Mesendoderm (in vitro differentiated cells): ENCODE measurements around the gene AKAP8.
"Not testable (repeated sequence)": the region's sequence is repeated elsewhere in the genome, so short reads cannot be mapped to it uniquely, and the experiment has no call there.

ENCODE experiments used
- DNase-seq: peaks from one replicate; pipeline ENCODE4 v3.0.0; 2013
- H2AK5ac ChIP-seq: 2 replicates; pipeline ENCODE4 v1.6.1; 2013; ENCODE audit warnings: low read length, inconsistent platforms
- H2BK120ac ChIP-seq: 2 replicates; pipeline ENCODE4 v1.6.1; 2013; ENCODE audit warnings: low read depth, mild to moderate bottlenecking, low read length, moderate library complexity, mixed read lengths
- H2BK15ac ChIP-seq: replicated peaks from 2 replicates; pipeline ENCODE4 v1.6.1; 2013; ENCODE audit warnings: low read depth, mild to moderate bottlenecking, moderate library complexity
- H2BK5ac ChIP-seq: 2 replicates; pipeline ENCODE4 v1.6.1; 2013; ENCODE audit warnings: low read length, inconsistent platforms
- H3K18ac ChIP-seq: 2 replicates; pipeline ENCODE4 v1.6.1; 2013; ENCODE audit warnings: mild to moderate bottlenecking, low read length, mixed read lengths
- H3K23ac ChIP-seq: one replicate; pipeline ENCODE4 v1.6.1; 2013; ENCODE audit warnings: low read length
- H3K27ac ChIP-seq: 2 replicates; pipeline ENCODE4 v1.5.1; 2013; ENCODE audit warnings: low read depth, mild to moderate bottlenecking, inconsistent platforms, low read length, moderate library complexity
- H3K27me3 ChIP-seq: 2 replicates; pipeline ENCODE4 v1.6.1; 2013; ENCODE audit warnings: low read length, control low read depth, mild to moderate bottlenecking, inconsistent platforms; ENCODE audit not compliant: insufficient read depth, poor library complexity
- H3K36me3 ChIP-seq: 2 replicates; pipeline ENCODE4 v1.6.1; 2013; ENCODE audit warnings: low read length, inconsistent platforms; ENCODE audit not compliant: control insufficient read depth, insufficient read depth
- H3K4ac ChIP-seq: one replicate; pipeline ENCODE4 v1.6.1; 2013; ENCODE audit warnings: low read depth, mild to moderate bottlenecking, low read length, moderate library complexity
- H3K4me1 ChIP-seq: 2 replicates; pipeline ENCODE4 v1.6.1; 2013; ENCODE audit warnings: low read depth, low read length, inconsistent platforms; ENCODE audit not compliant: control insufficient read depth
- H3K4me2 ChIP-seq: 2 replicates; pipeline ENCODE4 v1.6.1; 2013; ENCODE audit warnings: low read length
- H3K4me3 ChIP-seq: 2 replicates; pipeline ENCODE4 v1.5.1; 2013; ENCODE audit warnings: mild to moderate bottlenecking, low read length
- H3K56ac ChIP-seq: one replicate; pipeline ENCODE4 v1.6.1; 2013; ENCODE audit warnings: low read length
- H3K79me1 ChIP-seq: 2 replicates; pipeline ENCODE4 v1.6.1; 2013; ENCODE audit warnings: low read length, inconsistent platforms
- H3K79me2 ChIP-seq: 2 replicates; pipeline ENCODE4 v1.6.1; 2013; ENCODE audit warnings: mild to moderate bottlenecking, low read length; ENCODE audit not compliant: control insufficient read depth, insufficient read depth
- H3K9ac ChIP-seq: 2 replicates; pipeline ENCODE4 v1.6.1; 2013; ENCODE audit warnings: low read length, inconsistent platforms
- H4K5ac ChIP-seq: one replicate; pipeline ENCODE4 v1.6.1; 2013; ENCODE audit warnings: low read length
- H4K8ac ChIP-seq: one replicate; pipeline ENCODE4 v1.6.1; 2013; ENCODE audit warnings: low read depth, mild to moderate bottlenecking, control low read depth, low read length, moderate library complexity
- WGBS: extraction: QIAGEN DNeasy Blood & Tissue Kit; methylation state at CpG from one replicate; pipeline ENCODE4 v1.1.7; 2013; ENCODE audit warnings: low lambda C conversion rate, missing lambda C conversion rate; ENCODE audit not compliant: insufficient coverage; ENCODE audit errors: extremely low coverage; 5-methylcytosine and 5-hydroxymethylcytosine counted together

Gene AKAP8

DNA sequence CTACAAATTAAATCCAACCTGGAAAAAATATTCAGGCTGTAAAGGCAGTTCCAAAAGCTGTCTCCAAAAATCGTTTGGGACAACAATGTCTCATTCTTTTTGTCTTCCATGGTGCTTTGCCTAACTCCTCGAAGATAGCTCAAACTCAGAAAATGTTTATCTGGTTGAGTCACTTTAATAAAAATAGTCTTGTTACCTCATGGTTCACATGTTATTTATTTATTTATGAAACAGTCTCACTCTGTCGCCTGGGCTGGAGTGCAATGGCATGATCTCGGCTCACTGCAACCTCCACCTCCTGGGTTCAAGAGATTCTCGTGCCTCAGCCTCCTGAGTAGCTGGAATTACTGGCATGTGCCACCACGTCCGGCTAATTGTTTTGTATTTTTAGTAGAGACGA is 42.4 kb downstream of the AKAP8 start:
- Histone ChIP-seq H3K27ac (no peak overlapping the region), H2BK5ac (no peak overlapping the region), H3K23ac (no peak overlapping the region), H3K4ac (no peak overlapping the region), H3K79me1 (no peaks in the 10 kb centered on the region), H3K9ac (no peak overlapping the region), H2BK15ac (no peak overlapping the region), H2AK5ac (no peak overlapping the region), H2BK120ac (no peak overlapping the region), H4K8ac (no peak overlapping the region), H3K79me2 (peaks cover 5% of the 10 kb centered on the region), H3K56ac (no peak overlapping the region), H3K4me2 (no peak overlapping the region), H3K36me3 (no peaks in the 10 kb centered on the region), H3K4me1 (no peaks in the 10 kb centered on the region), H3K4me3 (no peak overlapping the region), H4K5ac (no peak overlapping the region), H3K27me3 (no peaks in the 10 kb centered on the region), H3K18ac (no peak overlapping the region)
- no CpG with 5 or more reads among the region's 8 CpGs for WGBS
- no peak for DNase-seq

DNA sequence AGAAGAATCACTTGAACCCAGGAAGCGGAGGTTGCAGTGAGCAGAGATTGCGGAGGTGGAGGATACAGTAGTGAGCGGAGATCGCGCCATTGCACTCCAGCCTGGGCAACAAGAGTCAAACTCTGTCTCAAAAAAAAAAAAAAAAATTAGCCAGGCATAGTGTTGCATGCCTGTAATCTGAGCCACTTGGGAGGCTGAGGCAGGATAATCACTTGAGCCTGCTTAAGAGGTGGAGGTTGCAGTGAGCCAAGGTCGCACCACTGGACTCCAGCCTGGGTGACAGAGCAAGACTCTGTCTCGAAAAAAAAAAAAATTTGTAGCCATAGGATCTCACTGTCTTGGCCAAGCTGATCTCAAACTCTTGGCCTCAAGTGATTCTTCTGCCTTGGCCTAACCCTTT is 43.6 kb downstream of the AKAP8 start:
- not testable (repeated sequence) for H2BK5ac ChIP-seq, H3K23ac ChIP-seq, H3K4me2 ChIP-seq, H3K18ac ChIP-seq, H2AK5ac ChIP-seq, H2BK15ac ChIP-seq, DNase-seq, H3K27ac ChIP-seq, H3K4ac ChIP-seq, H3K27me3 ChIP-seq, H4K8ac ChIP-seq, H3K36me3 ChIP-seq, H2BK120ac ChIP-seq, H3K4me1 ChIP-seq, H3K9ac ChIP-seq, H3K79me1 ChIP-seq, H3K4me3 ChIP-seq, H4K5ac ChIP-seq, H3K56ac ChIP-seq
- H3K79me2 ChIP-seq, result peaks cover 14% of the 10 kb centered on the region
- WGBS, result no CpG with 5 or more reads among the region's 7 CpGs

DNA sequence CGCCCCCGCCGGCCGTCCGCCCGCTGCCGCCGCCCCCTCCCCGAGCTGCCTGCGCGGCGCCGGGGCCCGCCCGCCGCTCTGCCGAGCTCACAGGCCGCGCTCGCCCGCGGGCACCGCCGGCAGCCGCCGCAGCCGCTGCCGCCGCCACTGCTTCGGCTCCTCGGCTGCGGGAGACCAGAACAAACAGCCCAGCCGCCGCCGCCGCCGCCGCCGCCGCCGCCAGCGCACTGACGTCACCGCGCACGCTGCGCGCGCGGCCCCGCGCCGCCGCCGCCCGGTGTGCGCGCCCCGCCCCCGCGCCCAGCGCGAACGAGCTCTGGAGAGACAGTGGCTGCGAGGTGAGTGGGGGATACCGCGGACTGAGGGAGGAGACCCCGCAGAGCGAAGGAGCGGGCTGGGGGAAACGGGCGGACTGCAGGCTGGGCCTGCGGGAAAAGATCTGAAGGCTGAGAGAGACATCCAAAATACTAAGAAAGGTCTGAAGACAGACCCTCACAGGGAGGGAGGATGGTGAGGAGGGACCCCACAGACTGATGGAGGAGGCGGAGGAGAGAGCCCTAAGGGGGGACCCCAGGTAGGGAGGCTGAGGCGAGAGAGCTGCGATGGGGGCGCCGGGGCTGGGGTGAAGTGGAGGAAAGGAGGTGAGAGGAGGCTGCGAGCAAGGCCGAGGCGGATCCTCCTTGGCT is 47.1 kb downstream of the AKAP8 start, which contains the start of gene BRD4:
TSS of gene BRD4 (minus strand) at position 229 of the 686 bp plus-strand sequence. CDS start 59,440 bp downstream, outside the sequence.
- peak within 1 kb of the TSS; percentile 99 for H3K27ac ChIP-seq
- H3K36me3 ChIP-seq, result no peaks in the 10 kb centered on the region
- peak within 1 kb of the TSS; percentile 98 for H3K4me3 ChIP-seq
- H3K79me1 ChIP-seq, result no peaks in the 10 kb centered on the region
- DNase-seq, result peak; percentile 64
- H3K4me1 ChIP-seq, result peaks cover 3% of the 10 kb centered on the region
- peak within 1 kb of the TSS; percentile 97 for H3K23ac ChIP-seq
- peak within 1 kb of the TSS; percentile 99 for H2BK120ac ChIP-seq
- H3K79me2 ChIP-seq, result peaks cover 48% of the 10 kb centered on the region
- H2BK15ac ChIP-seq, result no peak within 1 kb of the TSS
- H3K27me3 ChIP-seq, result no peaks in the 10 kb centered on the region
- peak within 1 kb of the TSS; percentile 99 for H3K4me2 ChIP-seq
- H3K4ac ChIP-seq, result peak within 1 kb of the TSS; percentile 100
- H2AK5ac ChIP-seq, result peak within 1 kb of the TSS; percentile 58
- peak within 1 kb of the TSS; percentile 93 for H2BK5ac ChIP-seq
- peak within 1 kb of the TSS; percentile 17 for H4K8ac ChIP-seq
- H3K56ac ChIP-seq, result peak within 1 kb of the TSS; percentile 100
- H3K18ac ChIP-seq, result peak within 1 kb of the TSS; percentile 100
- no CpG with 5 or more reads among the region's 81 CpGs for WGBS
- no peak within 1 kb of the TSS for H4K5ac ChIP-seq
- peak within 1 kb of the TSS; percentile 99 for H3K9ac ChIP-seq

DNA sequence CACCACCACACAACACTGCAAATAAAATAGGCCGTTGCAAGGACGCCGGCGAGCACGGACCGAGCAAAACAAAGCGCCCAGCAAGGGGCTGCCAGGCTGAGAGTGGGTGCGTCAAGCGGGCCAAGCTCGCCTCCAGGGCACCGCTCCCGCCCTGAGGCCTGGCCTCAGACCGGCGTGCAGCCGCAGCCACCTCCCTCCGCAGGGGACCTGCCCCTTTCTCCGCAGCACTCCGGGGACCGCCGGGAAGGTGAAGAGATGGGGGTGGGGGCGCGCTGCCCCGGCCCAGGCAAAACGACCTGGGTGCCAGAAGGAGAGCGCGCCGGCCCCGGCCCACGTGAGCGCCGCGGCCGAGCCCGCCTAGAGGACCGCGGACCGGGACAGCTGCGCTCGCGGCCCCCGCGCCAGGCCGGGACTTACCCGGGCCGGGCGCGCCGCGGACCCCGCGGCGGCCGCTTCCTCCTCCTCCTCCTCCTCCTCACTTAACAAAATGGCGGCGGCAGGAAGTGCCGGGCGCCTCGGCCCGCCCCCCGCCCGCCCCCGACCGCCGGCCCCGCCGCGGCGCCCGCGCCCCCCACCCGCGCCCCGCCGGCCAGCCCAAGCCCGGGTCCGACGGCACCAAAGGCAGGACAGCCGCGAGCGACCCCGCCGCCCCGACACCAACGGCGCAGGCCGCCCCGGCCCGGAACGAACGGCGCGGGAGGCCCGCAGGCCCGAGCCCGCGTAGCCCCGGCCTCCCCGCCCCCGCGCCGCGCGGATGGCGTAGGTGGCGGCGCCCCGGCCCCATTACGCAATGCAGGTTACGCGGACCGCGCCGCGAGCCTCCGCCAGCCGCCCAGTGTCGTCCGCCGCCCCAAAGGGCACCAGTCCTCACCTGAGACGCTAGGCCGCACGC is 47.9 kb downstream of the AKAP8 start:
- H2BK5ac ChIP-seq, result peak overlapping the region; percentile 93
- peak overlapping the region; percentile 98 for H3K4me3 ChIP-seq
- H3K4me1 ChIP-seq, result peaks cover 3% of the 10 kb centered on the region
- no peaks in the 10 kb centered on the region for H3K36me3 ChIP-seq
- peak overlapping the region; percentile 100 for H3K18ac ChIP-seq
- peaks cover 56% of the 10 kb centered on the region for H3K79me2 ChIP-seq
- no peak overlapping the region for H2AK5ac ChIP-seq
- H3K23ac ChIP-seq, result peak overlapping the region; percentile 97
- peak overlapping the region; percentile 99 for H3K27ac ChIP-seq
- H3K4me2 ChIP-seq, result peak overlapping the region; percentile 99
- no peaks in the 10 kb centered on the region for H3K79me1 ChIP-seq
- no peak overlapping the region for H4K5ac ChIP-seq
- peak overlapping the region; percentile 99 for H3K9ac ChIP-seq
- H3K27me3 ChIP-seq, result no peaks in the 10 kb centered on the region
- peak overlapping the region; percentile 100 for H3K56ac ChIP-seq
- peak overlapping the region; percentile 100 for H3K4ac ChIP-seq
- peak overlapping the region; percentile 17 for H4K8ac ChIP-seq
- no peak overlapping the region for H2BK15ac ChIP-seq
- H2BK120ac ChIP-seq, result peak overlapping the region; percentile 99
- peak; percentile 47 for DNase-seq
- WGBS, result no CpG with 5 or more reads among the region's 122 CpGs

DNA sequence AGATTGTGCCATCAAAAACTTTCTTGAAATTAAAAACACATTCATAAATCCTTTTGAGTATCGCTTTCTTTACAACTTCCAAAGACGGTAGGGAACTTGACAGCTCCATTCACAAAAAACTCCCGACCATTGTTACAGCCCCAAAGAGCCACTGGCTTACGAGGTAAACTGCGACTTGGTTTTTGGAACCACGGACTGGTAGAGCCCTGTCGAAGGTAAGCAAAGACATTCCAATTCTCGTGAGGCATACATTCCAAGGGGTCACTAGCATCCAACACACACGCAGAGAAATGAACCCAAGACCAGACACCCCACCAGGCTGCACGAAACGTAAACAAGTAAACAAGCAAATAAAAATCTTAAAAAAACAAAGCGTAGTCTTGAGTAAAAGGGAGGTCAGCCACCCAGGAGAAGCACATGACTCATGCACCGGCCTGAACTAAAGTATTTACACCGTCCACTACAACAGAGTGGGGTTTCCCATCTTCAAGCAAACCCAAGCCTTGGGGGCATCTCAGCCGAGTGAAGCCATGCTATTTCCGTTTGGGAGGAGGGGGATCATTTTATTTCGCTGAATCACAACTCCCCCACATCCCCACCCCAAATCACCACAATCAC is 48.7 kb downstream of the AKAP8 start:
- peak; percentile 74 for DNase-seq
- no peaks in the 10 kb centered on the region for H3K36me3 ChIP-seq
- no CpG with 5 or more reads among the region's 17 CpGs for WGBS
- H4K5ac ChIP-seq, result no peak overlapping the region
- peak overlapping the region; percentile 93 for H3K27ac ChIP-seq
- peak overlapping the region; percentile 98 for H3K4me3 ChIP-seq
- no peak overlapping the region for H3K4ac ChIP-seq
- H3K4me1 ChIP-seq, result peaks cover 3% of the 10 kb centered on the region
- no peaks in the 10 kb centered on the region for H3K79me1 ChIP-seq
- no peak overlapping the region for H3K23ac ChIP-seq
- H2BK120ac ChIP-seq, result no peak overlapping the region
- H3K4me2 ChIP-seq, result peak overlapping the region; percentile 99
- peak overlapping the region; percentile 100 for H3K18ac ChIP-seq
- peaks cover 62% of the 10 kb centered on the region for H3K79me2 ChIP-seq
- peak overlapping the region; percentile 93 for H2BK5ac ChIP-seq
- H4K8ac ChIP-seq, result no peak overlapping the region
- peak overlapping the region; percentile 100 for H3K56ac ChIP-seq
- peak overlapping the region; percentile 18 for H2AK5ac ChIP-seq
- no peaks in the 10 kb centered on the region for H3K27me3 ChIP-seq
- H3K9ac ChIP-seq, result peak overlapping the region; percentile 99
- H2BK15ac ChIP-seq, result no peak overlapping the region
